DMS 273 treated with DMSO at 0.1 percent for 48 hours (cell line): Measurements from ENCODE around the gene ATP6V0E1.

Experiments
- DNase-seq: peaks from one replicate; lab custom pipeline; 2025; lab: John Stamatoyannopoulos, UW

ATP6V0E1 gene

DNA sequence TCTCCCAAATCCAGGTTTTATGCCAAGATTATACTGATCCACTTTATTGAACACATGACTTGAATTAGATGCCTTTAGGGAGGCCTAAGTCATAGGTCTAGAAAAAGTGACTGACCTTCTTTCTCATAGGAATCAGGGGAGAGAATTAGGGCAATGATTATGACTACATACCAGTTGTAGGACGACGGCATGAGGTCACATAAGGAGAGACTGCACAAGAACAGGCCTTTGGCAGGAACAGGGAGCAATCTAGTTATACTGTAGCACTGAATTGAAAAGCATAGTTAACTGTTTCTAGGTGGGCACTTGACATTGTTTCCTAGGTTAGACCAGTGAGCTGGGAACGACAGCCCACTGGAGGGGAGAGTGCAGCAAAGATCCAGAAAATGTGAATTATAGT, 95.3 kb downstream of the ATP6V0E1 start:
- no peak for DNase-seq
